ENCODE data around the gene PATJ. TPM values are rescaled to one million over a fixed set of nuclear protein-coding genes. Genes with fewer than 3 reads are reported as not detected.

Gene PATJ
- total and polyA plus RNA-seq, 10 donors: 2.3 to 32.2 (median 17.7) TPM

DNA sequence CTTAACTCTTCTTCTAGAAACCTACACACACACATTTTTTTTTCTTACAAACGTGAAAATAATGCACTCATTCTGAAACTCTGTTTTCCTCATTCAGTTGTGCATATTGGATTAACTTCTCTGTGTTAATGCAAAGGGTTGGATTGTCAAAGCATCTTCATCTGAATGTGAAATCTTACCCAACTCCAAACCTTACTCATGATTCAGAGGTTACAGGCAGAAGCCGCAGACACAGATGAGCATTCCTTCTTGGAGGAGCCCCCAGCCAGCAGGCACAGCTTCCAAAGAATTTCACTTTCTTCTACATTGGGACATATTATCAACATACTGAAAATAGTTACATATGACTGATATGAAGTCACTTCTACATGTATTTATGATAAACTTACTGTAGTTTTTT lies 15.7 kb downstream of the PATJ start:
- H3K9me3 ChIP-seq: no peaks in the 10 kb centered on the region

DNA sequence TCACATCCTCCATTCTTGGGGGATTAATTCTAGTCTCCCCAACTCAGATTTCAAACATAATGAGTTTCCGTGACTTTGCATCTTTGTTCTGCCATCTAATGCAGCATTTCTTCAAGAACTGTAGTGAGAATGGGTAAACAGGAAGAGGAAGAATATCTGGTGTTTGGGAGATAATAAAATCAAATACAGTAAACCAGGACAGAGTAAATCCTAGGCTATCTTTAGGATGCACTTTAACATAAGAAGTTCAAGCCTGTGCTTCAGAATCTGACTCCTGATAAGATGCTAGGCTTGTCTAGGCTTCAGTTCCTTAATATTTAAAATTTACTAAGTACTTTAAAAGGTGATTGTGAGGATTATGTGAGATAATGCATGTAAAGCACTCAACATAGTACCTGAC lies 27.9 kb downstream of the PATJ start:
- Histone ChIP-seq H3K27me3 (replicated peaks in 1 of 7) (no peaks in the 10 kb centered on the region), H3K9me3 (no peaks in the 10 kb centered on the region), H3K27ac (no peak overlapping the region), H3K4me3 (no peak overlapping the region), H3K36me3 (peaks cover 0 to 70% (median 2%) of the 10 kb centered on the region in 6 donors), H3K4me1 (no peaks in the 10 kb centered on the region)
- DNase-seq: no peak
- WGBS, 5 donors: 90 to 97% (median 93%) methylated on average over 1 of the region's 1 CpG
- no peak for TF ChIP-seq POLR2AphosphoS5 (IDR thresholded peaks at IDR 0.05)
- TF ChIP-seq POLR2A (IDR thresholded peaks at IDR 0.05): no peak
- TF ChIP-seq, protein P1, sequence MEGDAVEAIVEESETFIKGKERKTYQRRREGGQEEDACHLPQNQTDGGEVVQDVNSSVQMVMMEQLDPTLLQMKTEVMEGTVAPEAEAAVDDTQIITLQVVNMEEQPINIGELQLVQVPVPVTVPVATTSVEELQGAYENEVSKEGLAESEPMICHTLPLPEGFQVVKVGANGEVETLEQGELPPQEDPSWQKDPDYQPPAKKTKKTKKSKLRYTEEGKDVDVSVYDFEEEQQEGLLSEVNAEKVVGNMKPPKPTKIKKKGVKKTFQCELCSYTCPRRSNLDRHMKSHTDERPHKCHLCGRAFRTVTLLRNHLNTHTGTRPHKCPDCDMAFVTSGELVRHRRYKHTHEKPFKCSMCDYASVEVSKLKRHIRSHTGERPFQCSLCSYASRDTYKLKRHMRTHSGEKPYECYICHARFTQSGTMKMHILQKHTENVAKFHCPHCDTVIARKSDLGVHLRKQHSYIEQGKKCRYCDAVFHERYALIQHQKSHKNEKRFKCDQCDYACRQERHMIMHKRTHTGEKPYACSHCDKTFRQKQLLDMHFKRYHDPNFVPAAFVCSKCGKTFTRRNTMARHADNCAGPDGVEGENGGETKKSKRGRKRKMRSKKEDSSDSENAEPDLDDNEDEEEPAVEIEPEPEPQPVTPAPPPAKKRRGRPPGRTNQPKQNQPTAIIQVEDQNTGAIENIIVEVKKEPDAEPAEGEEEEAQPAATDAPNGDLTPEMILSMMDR (IDR thresholded peaks at IDR 0.05 in 8 of 11, conservative IDR thresholded peaks at IDR 0.05 in 3 of 11): no peak
- intact Hi-C loops (cut with DNase I; ENCODE audit: low total_unique reads): no loop called here

More for the DNA sequence above, 15.7 kb downstream of the PATJ start:
- Histone ChIP-seq H3K27ac (no peak overlapping the region), H3K36me3 (peaks cover 0 to 8% (median 0%) of the 10 kb centered on the region in 6 donors), H3K4me3 (no peak overlapping the region), H3K27me3 (replicated peaks in 1 of 7) (no peaks in the 10 kb centered on the region), H3K4me1 (no peaks in the 10 kb centered on the region)
- WGBS, 5 donors: 77 to 85% (median 80%) methylated on average over 2 of the region's 2 CpGs
- intact Hi-C loops (cut with DNase I; ENCODE audit: low total_unique reads): no loop called here
- no peak for DNase-seq
- TF ChIP-seq, protein P1 (IDR thresholded peaks at IDR 0.05 in 8 of 11, conservative IDR thresholded peaks at IDR 0.05 in 3 of 11): no peak
- TF ChIP-seq POLR2A (IDR thresholded peaks at IDR 0.05) (no peak), POLR2AphosphoS5 (IDR thresholded peaks at IDR 0.05) (no peak)

DNA sequence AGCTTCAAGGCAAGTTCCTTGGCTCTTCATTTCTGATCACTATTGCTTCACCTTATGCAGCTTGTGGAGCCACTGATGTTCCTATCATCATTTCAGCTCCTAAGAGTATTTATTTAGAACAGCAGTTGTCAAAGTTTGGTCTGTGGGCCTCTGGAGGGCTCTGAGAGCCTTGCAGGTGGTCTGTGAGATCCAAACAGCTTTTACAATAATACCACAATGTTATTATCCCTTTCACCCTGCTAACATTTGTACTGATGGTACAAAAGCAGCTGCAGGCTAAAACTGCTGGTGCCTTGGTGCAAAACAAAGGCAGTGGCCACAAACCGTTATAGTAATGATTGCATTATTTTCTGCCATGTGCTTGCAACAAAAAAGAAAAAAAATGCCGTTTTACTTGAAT lies 33.8 kb downstream of the PATJ start:
- TF ChIP-seq POLR2AphosphoS5 (IDR thresholded peaks at IDR 0.05) (no peak), POLR2A (IDR thresholded peaks at IDR 0.05) (no peak)
- TF ChIP-seq, protein P1 (IDR thresholded peaks at IDR 0.05 in 8 of 11, conservative IDR thresholded peaks at IDR 0.05 in 3 of 11): no peak
- no peaks in the 10 kb centered on the region for H3K27me3 ChIP-seq (replicated peaks in 1 of 7)
- DNase-seq: no peak

DNA sequence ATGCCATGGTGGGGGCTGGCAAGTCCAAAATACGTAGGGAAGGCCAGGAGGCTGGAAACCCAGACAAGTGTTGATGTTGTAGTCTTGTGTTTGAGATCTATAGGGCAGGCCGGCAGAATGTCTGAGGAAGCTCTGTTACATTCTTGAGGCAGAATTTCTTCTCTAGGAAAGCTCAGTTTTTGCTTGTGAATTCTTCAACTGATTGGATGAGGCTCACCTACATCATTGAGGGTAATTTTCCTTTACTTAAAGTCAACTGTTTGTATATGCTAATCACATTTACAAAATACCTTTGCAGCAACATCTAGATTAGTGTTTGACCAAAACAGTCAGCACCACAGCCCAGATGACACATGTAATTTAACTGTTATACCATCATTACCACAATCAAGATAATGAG lies 37.0 kb downstream of the PATJ start:
- WGBS, 5 donors: 92 to 96% (median 93%) methylated on average over 2 of the region's 2 CpGs
- TF ChIP-seq POLR2AphosphoS5 (IDR thresholded peaks at IDR 0.05): no peak
- TF ChIP-seq, protein P1 (IDR thresholded peaks at IDR 0.05 in 8 of 11, conservative IDR thresholded peaks at IDR 0.05 in 3 of 11): no peak
- TF ChIP-seq POLR2A (IDR thresholded peaks at IDR 0.05): no peak

More for the DNA sequence above, 33.8 kb downstream of the PATJ start:
- 68 to 85% (median 82%) methylated on average over 2 of the region's 2 CpGs for WGBS, 5 donors
- H3K4me3 ChIP-seq: no peak overlapping the region
- H3K9me3 ChIP-seq: no peaks in the 10 kb centered on the region
- H3K4me1 ChIP-seq: no peaks in the 10 kb centered on the region
- H3K27ac ChIP-seq: no peak overlapping the region
- intact Hi-C loops (cut with DNase I; ENCODE audit: low total_unique reads): no loop called here
- peaks cover 0 to 69% (median 0%) of the 10 kb centered on the region in 6 donors for H3K36me3 ChIP-seq

More for the DNA sequence above, 37.0 kb downstream of the PATJ start:
- H3K27me3 ChIP-seq (replicated peaks in 1 of 7): no peaks in the 10 kb centered on the region
- H3K9me3 ChIP-seq: no peaks in the 10 kb centered on the region
- intact Hi-C loops (cut with DNase I; ENCODE audit: low total_unique reads): no loop called here
- no peak overlapping the region for H3K4me3 ChIP-seq
- H3K27ac ChIP-seq: no peak overlapping the region
- no peak for DNase-seq
- peaks cover 0 to 51% (median 0%) of the 10 kb centered on the region in 6 donors for H3K36me3 ChIP-seq
- peaks cover 0 to 3% (median 0%) of the 10 kb centered on the region in 6 donors for H3K4me1 ChIP-seq
